IPS-NIHi7 (cell line): ENCODE measurements around the gene PPARA.
"Not testable (repeated sequence)": the region's sequence is repeated elsewhere in the genome, so short reads cannot be mapped to it uniquely, and the experiment has no call there.

Experiments
- DNase-seq: peaks from one replicate; pipeline ENCODE4 v3.0.0; 2012; ENCODE audit warnings: mixed read lengths; ENCODE audit errors: extremely low spot score

PPARA gene

DNA sequence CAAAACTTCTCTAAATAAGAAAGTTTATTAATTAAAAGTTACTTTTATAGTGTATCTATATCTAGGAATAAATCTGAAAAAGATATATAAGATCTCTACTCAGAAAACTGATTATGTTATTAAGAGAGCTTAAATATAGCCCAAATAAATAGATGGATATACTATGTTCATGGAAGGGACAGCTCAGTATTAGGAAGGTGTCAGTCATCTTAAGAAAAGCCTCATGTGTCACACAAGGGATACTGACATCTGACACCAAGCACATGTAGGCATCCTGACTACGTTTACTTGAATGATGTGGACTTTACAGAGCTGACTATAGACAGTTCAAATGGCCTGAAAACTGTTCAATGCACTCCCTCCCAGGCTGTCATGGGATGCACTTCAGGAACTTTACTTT, 19.3 kb downstream of the PPARA start:
- DNase-seq = no peak

DNA sequence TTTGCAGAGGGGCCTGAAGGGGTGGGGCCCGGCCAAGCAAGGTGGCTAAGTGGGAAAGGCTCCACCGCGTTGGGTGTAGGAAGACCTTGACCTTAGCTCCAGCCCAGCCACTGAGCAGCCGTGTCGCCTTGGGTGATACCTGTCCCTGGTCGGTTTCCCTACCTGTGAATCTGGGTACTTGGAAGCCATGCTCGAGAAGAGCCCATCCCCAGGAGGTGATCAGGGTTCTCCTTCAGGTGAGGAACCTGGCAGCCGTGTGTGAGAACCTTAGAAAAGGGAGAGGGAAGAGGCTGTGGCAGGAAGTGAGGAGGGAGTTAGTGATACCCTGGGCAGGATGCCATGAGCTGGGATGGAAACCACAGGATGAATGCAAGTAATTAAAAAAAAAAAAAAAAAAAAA, 21.6 kb downstream of the PPARA start:
- no peak for DNase-seq

DNA sequence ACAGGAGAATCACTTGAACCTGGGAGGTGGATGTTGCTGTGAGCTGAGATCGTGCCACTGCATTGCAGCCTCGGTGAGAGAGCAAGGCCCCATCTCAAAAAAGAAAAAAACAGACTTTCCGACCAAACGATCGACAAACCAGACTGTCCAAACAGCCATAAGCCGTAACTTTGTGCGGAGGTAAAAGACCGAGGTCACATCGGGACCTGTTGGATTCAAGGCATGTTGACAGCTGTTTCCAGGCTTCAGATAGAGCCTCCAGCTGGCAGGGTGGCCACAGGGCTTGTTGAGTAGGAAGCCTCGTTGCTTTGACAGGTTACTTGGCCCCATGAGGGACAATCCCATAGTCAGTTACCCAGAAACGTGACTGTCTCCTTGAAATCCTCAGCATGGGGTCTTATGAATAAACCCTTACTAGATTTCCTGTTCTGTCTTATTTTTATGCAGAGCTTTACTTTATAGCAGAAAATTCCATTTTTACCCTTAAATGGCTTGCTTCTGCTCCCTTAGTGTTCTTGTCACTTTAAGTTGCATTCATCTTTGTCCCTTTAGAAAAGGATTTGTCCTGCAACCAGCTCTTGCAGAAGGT, 22.3 kb downstream of the PPARA start:
- DNase-seq = no peak

DNA sequence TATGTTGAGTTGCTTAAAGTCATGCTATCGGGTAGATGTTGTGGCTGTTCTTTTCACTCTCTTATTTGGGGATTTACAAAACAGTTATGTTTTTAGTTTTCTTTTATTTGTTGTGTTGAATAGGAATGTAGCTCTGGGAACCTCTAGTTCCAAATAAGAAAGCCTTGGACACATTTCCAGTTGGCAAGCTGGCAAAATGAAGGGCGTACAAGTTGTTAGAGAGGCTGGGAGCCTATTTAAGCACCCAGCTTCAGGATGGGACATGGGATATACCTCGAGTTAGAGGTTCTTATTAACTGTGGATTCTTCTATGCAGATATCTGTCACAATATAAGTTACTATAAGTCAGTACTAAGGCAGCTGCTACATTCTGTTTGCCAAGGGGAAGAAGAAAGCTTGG, 22.8 kb downstream of the PPARA start:
- no peak for DNase-seq

DNA sequence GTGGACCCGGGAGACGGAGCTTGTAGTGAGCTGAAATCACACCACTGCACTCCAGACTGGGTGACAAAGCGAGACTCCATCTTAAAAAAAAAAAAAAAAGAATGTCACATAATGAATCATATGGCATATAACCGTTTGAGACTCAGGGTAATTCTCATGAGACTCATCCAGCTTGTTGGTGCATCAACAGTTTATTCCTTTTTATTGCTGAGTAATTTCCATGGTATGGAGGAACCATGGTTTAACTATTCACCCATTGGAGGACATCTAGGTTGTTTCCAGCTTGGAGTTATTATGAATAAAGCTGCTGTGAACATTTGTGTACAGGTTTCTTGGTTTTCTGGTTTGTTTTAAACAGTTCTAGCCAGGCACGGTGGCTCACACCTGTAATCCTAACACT, 25.3 kb downstream of the PPARA start:
- no peak for DNase-seq

DNA sequence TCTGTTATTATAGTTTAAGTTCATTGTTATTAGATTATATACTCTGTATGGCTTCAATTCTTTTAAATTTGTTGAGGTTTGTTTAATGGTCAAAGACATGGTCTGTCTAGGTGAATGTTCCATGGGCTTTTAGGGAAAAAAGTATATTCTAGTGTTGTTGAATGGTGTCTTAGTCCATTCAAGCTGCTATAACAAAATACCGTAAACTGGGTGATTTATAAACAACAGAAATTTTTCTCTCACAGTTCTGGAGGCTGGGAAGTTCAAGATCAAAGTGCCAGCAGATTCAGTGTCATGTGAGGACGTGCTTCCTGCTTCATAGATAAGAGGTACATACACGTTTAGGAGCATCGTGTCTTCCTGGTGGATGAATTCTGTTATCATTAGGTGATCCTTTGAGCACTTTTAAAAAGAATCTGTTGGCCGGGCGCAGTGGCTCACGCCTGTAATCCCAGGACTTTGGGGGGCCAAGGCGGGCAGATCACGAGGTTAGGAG, 26.2 kb downstream of the PPARA start:
- no peak for DNase-seq

DNA sequence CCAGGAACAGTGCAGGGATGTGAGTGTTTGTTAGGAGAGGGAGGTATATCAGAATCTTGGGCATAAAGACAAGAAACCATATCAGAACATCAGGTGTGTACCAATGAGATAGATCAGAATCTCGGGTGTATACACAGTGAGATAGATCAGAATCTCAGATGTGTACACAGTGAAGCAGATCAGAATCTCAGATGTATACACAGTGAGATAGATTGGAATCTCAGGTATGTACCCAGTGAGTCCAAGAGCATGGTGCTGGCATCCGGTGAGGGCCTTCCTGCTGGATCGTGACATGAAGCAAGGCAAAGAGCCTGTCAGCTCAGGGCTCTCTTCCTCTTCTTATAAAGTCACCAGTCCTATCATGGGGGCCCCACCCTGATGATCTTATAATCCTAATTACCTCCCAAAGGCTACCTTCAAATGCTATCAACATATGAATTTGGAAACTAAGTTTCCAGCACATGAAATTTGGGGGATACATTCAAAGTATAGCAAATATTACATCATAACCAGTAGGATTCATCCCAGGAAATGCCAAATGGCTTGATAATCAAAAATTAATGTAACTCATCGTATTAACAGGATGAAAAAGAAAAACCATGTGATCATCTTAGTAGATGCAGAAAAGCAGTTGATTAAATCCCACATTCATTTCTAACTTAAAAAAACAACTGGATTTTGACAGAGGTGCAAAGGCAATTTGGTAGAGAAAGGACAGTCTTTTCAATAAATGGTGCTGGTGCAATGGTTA, 28.6 kb downstream of the PPARA start:
- DNase-seq = no peak

DNA sequence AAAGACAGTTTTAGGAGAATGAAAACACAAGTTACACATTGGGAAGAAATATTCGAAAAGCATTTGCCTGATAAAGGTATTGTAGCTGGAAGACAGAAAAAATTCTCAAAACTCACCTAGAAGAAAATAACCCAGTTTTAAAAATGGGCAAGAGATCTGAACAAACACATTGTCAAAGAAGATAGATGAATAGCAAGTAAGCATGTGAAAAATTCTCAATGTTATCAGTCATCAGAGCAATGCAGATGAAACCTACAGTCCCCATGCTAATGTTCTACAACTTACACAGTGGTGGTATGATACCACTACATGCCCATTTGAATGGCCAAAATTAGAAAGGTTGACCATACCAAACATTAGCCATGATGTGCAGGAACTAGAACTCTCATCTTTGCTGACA, 29.4 kb downstream of the PPARA start:
- no peak for DNase-seq

DNA sequence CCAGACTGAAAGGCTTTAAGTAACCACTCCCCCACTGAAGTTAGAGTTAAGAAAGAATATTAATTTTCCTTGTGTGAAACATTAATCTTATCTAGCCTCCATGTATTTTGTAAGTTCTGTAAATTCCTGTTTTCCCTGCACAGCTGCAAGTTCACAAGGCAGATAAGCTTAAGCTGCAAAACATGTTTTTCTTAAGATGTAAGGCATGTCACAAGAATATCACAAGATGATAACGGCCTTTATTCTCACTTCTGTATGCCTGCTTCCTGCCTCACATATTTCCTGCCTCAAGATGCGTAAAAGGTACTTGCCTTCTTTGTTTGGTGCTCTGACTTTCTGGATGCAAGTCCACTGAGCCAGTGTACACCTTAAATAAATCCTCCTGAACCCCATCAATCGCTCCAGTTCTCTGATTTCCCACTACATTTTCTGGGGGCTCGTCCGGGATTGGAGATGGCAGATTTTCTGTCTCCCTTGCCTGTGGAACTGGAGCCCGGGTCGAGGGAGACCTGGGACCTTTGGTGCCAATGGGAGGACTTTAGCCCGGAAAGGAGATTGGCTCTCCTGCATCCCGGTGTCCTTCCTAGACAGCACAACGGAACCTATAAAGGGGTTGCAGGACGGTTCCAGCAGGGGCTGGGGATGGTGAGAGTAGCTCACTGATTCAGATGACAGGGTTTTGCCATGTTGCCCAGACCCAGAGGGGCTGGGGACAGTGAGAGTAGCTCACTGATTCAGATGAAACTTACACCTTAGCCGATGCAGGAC, 30.2 kb downstream of the PPARA start:
- DNase-seq = no peak

DNA sequence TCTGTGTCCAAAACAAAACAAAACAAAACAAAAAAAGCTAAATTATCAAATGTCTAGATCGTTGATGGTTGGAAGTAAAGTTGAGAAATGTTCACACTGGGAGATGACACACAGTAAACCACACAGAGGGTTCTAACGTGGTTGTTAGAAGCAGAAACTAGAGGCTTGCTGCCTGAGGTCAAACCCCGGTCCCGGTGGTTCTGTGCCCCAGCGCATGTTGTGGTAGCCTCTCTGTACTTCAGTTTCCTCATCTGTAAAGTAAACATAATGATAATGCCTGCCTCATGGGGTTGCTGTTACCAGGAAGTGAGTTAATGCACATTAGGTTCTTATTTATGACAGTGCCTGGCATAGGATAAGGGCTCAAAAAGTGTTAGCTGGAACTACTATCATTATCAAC, 33.4 kb downstream of the PPARA start:
- no peak for DNase-seq

DNA sequence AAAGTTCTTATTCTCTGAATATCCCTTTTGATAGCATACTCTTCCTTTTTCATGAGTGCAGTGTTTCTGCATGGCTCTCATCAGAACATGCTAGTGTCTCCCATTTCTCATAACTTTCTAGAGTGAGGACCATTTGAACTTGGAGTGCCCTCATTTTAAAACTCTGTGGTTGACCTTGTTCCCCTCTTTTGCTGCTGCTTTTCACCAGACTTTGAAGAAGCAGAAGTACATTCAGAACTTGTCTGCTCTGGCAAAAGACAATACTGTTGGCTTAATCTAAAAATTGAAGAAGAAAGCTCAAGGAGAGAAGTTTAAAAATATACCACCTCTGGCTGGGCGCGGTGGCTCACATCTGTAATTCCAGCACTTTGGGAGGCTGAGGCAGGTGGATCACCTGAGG, 35.0 kb downstream of the PPARA start:
- no peak for DNase-seq

DNA sequence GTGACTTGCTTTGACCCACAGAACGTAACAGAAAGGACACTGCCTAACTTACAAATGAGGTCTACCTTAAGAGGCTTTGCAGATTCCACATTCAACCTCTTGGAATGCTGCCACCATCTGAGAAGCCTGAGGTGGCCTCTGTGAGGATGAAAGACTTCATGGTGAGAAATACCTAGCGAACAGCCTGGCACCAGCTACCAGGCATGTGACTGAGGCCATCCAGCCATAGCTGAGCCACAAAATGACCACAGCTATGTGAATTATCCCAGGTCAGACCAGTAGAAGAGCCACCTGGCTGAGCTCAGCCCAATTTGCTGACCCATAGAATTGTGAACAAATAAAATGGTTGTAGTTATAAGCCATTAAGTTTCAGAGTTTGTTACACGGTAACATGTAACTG, 37.5 kb downstream of the PPARA start:
- no peak for DNase-seq

DNA sequence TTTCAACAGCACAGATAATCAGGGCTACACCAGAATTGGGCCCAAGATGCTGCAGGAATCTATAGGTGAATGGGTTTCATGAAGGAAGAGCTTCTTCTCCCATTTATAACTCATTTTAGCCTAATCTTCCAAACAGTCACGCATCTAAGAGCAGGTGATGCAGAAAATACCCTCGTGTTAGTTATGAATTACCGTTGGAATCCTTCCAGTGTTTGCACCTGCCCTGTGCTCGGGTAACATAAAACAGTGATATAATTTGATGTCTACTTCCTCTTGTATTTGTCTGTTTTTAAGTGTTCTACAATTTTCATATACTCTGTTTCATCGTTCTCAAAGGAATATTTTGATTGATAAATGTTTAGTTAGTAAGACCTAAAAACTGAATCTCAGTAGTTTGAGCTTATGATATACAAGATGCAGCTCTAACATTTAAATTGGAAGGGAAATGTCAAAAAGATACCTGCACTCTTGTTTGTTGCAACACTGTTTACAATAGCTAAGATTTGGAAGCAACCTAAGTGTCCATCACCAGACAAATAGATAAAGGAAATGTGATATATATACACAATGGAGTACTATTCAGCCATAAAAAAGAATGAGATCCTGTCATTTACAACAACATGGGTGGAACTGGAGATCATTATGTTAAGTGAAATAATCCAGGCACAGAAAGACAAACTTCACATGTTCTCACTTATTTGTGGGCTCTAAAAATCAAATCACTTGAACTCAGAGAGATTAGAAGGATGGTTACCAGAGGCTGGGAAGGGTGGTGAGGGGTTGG, 42.1 kb downstream of the PPARA start:
- no peak for DNase-seq

DNA sequence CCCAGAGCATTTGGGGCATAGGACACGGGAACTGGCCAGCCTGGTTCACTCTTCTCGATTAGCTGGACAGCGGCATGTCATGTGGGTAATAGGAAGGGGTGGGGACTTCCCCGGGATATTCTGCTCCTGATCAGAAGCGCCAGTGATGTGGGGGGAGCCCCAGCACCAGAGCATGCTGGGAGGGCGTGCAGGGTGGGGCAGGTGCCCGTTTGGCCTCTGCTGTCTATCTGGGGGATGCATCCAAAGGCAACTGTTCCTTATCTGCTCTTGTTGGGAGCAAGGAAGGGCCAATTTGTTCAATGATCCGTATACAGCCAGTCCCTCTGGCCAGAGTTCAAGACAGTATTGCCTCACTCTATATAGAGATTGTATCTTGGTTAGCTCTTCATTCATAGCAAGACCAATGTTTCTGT, 43.6 kb downstream of the PPARA start:
- no peak for DNase-seq

DNA sequence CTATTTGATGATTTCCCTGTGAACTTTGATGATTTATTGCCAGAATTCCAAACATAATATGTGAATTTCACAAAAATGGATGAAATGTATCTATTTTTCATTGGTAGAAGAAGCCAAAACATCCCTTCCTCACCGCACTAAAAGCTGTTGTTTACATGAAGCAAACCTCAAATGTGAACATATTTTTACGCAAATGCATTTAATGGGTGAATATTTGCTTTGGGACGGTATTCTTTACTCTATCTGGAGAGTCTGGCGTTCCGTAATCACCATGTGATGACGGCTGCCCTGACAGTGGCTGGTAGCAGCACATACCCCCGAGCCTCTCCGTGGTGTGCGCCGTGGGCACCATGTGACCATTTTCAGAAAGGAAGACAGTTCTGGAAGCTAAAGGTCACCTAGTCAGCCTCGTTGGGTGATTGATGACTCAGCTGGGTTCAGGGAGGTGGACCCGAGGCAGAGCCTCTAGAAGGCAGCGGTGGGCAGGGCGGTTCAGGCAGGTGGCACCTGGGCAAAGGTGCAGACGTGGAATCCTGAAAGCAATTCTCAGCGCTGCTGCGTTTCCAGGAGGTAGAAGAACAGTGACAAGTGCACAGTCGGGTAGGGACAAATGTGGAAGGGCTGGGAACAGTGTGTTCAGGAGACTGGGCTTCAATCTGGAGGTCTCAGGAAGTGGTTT, 45.3 kb downstream of the PPARA start:
- DNase-seq = no peak

DNA sequence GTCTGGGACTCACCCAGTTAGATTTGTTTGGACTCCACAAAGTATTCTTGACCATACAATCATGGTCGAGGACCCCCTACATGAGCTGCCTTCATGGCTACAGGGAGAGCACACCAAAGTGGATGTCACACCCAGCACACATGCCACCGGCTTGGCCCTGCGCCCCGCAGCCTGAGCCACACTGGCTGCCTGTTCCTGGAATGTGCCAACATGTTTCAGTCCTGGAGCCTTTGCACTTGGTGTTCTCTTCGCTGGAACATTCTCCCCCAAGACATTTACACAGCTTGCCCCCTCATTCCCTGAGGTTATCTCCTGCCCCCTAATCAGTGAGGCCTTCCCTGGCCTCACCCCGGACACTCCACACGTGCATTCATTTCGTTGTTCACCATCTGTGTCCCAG, 46.0 kb downstream of the PPARA start:
- no peak for DNase-seq

DNA sequence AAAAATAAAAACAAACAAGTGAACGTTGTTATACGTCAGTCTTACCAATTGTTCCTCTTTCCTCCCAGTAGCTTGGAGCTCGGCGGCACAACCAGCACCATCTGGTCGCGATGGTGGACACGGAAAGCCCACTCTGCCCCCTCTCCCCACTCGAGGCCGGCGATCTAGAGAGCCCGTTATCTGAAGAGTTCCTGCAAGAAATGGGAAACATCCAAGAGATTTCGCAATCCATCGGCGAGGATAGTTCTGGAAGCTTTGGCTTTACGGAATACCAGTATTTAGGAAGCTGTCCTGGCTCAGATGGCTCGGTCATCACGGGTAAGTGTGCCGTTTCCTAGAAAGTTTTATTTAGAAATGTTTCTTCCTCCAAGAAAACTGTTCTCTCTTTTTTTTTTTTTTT, 47.9 kb downstream of the PPARA start:
- no peak for DNase-seq

DNA sequence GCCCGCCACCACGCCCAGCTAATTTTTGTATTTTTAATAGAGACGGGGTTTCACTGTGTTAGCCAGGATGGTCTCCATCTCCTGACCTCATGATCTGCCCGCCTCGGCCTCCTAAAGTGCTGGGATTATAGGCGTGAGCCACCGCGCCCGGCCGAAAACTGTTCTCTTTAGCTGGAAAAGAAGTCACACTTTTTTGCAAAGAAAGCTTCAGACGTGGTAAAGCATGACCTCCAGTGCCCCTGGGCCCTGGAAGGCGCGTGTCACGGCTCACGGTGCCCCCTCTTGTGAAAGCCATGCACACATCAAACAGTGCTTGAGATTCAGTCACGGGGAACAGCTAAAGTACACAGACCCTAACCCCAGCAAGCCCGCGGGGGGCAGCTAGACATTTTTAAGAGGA, 48.5 kb downstream of the PPARA start:
- DNase-seq = not testable (repeated sequence)

DNA sequence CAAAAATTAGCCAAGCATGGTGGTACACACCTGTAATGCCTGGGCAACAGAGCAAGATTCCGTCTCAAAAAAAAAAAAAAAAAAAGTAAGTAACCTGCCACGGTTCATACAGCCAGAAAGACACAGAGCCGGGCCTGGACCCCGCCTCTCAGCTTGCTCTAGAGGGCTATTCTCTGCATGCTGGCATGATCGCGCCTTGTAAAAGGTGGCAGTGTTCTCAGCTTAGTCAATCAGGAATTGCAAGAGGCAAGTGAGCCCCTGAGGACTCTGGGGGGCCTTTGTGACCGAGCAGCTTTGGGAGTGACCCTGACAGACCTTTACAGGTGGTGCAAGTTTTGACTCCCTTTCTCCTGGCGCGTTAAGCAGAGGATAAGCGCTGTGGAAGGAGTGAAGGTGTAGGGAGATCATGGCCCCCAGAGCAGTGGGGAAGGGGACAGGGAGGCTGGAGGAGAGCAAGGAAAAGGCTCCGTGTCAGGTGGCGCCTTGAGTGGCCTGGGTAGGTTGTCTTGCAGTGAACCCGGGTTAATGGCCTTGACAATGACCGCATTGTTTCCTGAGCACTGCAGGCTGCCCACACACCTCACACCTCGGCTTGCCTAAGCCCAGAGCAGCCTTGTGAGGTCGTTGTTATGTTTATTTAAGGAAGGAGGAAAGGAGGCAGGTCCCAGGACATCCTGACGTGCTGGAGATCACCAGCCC, 50.9 kb downstream of the PPARA start:
- DNase-seq = peak; percentile 82

DNA sequence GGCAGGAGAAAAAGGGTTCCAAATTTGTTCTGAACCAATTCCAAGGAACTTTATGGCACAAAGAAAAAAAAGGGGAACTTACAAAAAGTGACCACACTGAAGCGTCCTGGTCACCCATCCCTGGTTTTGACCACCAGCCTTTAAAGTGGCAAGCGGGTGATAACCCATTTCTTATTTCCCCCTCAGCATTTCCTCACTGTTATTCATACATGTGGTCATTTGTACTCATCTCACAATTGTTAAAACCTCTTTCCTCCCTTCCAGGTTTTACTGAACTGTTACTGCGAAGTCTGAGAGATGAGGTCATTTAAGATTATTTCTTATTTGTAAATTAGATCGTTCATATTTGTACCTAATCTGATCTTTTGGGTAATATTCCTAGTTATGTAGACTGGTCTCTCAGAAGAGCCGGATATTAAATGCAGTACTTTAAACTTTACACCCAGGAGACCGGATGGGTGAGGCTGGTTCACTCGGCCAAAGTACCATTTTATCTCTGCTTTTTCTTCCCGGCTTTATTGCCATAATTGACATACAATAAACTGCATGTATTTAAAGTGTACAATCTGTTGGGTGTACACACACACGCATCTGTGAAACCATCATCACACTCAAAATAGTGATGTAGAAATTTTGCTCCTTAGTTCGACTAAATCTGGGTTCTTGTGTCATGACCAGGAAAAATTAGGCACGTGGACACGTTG, 52.7 kb downstream of the PPARA start:
- DNase-seq = no peak
